ENCODE data around the gene TAF3.
"Not testable (repeated sequence)": the region's sequence is repeated elsewhere in the genome, so short reads cannot be mapped to it uniquely, and the experiment has no call there.

The TAF3 gene

DNA sequence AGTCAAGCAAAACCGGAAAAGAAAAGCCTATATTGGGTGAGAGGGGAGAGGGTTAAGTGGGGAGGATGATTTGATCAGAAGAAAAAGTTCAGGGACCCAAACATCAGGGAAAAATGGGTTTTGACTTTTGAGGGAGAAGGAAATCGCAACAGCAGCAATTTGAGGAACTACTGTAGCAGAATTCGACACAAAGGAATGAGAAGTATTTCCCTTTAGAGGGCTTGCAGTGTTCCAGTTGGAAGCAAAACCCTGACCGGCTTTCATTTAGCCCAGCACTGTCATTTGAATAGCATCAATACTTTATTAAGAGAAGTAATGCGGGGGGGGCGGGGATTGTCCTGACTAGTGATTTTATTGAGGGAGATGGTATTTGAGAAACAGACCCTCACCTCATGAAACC lies 199.0 kb downstream of the TAF3 start:
- intact Hi-C loops (cut with DNase I), result no loop called here
- DNase-seq, result no peak

DNA sequence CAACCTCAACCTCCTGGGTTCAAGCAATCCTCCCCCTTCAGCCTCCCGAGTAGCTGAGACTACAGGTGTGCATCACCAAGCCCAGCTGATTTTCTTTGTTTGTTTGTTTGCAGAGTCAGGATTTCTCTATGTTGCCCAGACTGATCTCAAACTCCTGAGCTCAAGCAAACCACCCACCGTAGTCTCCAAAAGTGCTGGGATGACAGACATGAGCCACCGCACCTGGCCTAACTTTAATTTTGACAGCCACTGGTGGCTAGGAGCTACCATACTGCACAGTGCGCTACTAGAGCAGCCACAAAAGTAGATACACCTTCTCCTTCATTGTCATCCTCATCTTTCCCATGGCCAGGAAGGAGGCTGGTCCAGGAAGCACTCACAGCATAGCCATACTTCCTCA lies 205.0 kb downstream of the TAF3 start:
- intact Hi-C loops (cut with DNase I), result no loop called here
- peak in 1 of 10 donors; percentile 2 for DNase-seq

DNA sequence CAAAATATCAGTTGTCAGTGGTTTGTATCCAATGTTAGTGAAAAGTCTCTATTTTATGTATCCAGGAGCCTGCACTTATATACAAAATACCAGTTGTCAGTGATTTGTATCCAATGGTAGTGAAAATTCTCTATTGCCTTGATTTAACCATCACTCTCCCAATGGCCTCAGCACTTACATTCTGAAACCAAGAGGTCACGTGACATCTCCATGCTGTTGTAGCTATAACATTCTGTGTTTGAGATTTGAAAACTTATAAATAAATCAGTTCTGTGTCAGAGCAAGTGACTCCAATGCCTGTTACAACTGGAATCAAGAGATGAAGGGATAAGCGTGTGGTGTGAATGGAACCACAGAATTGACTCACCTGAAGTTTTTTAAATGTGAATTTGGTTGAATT lies 205.5 kb downstream of the TAF3 start:
- intact Hi-C loops (cut with DNase I), result no loop called here
- DNase-seq, result no peak

DNA sequence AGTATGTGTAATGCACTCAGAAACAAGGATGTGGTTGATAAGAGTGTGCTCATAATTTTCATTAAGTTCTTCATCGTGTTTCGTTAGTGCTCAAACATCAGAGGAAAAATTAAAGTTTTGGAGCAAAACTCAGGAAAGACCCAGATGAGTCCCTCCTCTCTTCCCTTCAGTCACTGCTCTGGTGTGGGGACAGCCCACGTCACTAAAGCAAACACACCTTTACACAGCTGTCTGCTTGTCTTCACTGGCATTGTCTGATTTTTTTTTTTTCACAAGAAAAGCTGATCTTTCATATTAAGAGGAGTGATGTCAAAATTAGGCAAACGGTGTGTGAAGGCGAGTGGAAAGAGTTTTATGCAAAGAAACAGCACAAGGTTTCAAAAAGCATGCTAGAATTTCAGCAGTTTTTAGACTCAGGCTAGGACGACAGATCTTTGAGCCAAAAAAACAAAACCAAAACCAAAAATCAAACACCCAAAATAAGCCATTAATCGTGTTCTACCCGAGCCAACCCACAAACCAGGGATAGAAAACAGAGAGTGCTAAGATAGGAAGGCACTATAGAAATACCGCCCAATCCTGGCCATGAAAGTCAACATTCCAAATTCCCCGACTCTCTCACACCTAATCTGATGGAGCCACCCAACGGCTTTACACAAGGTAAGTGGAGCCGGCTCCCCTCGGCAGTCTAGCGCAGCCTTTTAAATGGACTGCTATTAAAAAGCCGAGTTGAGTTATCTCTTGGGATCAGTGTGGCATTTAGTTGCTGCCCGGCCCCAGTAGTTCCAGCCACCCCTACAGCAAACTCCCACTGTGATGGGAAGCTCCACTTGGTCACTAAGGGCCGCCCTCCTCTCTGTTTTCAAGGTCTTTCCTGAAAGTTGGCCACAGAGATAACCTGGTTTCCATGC lies 208.3 kb downstream of the TAF3 start:
- intact Hi-C loops (cut with DNase I), result no loop called here
- DNase-seq, result peak in 1 of 10 donors; percentile 55

DNA sequence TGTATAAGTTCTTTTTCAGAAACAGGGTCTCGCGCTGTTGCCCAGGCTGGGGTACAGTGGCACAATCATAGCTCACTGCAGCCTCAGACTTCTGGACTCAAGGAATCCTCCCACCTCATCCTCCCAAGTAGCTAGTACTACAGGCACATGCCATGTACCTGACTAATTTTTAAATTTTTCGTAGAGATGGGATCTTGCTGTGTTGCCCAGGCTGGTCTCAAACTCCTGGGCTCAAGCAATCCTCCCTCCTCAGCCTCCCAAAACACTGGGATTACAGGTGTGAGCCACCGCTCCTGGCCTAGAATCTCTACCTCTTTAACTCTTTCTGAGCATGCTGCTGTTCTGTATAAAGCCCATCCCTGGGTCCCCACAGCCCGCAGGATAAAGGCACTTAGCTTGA lies 212.9 kb downstream of the TAF3 start:
- intact Hi-C loops (cut with DNase I); DNase-seq: not testable (repeated sequence)

DNA sequence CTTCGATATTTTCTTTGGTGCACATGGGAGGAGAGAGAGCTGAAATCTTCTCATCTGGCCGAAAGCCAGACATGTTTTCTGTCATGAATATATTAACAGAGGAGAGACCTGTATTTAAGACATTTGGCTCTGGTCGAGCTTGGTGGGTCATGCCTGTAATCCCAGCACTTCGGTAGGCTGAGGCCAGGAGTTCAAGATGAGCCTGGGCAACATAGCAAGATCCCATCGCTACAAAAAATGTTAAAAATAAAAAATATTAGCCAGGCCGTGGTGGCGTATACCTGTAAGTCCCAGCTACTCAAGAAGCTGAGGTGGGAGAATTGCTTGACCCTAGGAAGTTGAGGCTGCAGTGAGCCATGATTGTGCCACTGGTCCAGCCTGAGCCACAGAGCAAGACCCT lies 214.3 kb downstream of the TAF3 start:
- no peak for DNase-seq
- intact Hi-C loops (cut with DNase I), result no loop called here

DNA sequence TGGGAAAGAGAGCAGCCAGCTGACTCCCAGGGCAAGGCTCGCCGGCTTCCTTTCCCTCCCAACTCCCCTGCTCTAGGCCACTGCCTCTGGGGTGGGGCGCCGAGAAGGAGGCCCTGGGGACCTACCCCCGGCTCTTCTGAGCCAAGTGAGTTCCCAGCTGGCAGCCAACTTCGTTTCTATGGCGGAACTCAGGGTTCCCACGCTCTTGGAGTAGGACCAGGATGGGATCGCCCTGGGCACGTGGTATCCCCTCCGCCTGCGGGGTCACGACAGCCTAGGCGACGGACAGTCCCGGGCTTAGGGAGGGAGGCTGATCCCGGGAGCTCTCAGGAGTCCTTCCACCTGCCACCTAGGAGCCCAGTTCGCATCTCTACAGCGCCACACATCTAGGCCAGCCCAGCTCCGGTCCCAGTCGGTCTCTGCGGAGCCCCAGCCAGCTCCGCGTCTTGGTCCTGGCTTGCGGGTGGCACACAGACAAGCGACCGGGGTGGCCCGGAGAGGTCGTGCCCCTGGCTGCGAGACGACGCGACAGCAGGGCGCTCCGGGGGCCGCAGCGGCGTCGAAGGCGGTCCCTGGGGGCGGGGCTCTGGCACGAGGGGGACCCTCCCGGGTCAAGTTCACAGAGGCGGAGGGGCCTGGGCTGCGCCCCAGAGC lies 215.6 kb downstream of the TAF3 start:
- DNase-seq, result peak in 2 of 10 donors; percentile 41 to 67

DNA sequence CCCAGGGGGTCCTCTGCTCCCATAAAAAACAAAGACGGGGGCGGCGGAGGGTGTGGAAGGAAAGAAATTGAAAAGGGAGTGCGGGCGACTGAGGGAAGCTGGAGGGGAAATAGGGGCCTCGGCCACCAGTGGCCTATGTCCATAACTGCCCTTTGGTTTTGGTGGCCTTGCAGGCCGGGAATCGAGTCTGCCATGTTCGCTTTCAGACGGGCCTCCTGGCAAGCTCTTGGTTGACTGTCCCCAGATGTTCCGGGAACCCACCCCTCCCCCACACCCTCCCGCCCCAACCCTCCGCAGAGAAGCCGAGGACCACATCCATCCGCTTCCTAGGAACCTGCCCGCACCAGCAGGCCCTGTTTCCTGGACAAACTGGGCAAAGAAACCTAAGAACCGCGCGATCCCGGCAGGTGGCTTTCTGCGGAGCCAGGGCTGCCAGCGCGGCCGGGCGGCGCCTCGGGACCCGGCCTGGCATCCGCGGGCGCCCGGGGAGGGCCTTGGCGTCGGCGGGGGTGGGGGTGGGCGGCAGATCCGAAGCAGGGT lies 216.2 kb downstream of the TAF3 start:
- peak in 1 of 10 donors; percentile 75 for DNase-seq
- intact Hi-C loops (cut with DNase I), result no loop called here

More for the DNA sequence above, 215.6 kb downstream of the TAF3 start:
- intact Hi-C loops (cut with DNase I), result no loop called here

DNA sequence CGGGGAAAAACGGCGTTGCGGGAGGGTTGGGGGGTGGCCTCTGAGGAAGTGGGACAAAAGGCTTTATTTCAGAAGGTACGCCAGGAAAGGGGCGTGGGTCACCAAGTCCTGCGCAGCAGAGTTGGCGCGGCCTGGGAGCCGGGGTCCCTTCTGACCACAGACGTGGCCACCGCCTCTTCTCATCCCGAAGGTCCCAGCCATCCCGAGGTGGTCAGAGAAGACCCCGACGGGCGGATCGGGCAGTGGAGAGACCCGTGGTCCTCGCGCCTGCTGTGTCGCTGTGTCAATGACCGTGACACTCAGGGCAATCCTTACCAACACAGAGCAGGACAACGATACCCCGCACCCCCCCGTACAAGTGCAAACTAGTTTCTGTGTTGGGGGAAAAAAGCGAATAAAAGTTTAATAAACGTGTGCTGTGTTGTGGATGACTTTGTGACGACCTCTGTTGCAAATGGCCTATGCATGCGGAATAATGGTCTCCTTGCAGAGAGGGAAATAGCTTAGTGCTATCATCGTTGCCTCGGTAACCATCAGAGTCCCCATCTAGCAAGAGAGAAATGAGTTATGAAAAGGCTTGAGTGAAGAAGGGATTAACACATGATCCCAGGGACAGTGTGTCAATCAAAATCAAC lies 216.8 kb downstream of the TAF3 start:
- intact Hi-C loops (cut with DNase I), result no loop called here
- DNase-seq, result no peak

DNA sequence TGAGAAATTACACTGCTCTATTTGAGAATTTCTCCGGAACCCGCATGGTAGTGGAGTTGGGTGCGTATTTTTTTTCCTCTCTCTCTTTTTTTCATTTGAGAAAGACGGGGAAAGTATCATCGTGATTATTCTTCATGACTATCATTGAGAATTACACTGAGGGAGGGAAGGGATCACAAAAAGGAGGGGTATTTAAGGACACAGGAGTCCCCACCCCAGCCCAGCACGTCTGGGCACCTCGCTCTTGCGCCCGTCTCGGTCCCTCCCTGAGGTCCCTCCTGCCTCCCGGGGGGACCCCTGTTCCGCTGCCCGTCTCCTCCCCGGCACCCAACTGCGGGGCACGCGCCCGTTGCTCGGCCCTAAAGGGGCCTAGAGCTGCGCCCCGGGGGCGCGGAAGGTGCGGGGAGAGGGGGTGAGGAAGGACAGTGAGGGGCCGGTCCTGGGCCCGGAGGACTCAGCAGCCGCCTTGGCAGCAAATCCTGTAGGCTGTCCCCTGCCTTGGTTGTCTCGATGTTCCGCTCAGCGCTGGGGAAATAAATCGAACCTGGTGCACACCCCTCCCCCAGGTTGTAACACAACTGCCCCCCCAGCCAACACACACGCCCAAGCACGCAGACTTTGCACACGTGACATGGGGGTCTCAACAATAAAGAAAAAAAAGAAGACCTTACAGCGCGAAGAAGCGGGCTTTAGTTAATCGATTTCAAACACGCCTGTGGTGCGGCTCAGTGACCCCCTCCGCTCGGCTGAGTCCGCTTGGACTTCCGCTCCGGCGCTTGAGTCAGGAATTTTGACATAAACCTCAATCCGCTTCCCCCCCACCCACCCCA lies 217.6 kb downstream of the TAF3 start:
- DNase-seq, result peak in 1 of 10 donors; percentile 22
- intact Hi-C loops (cut with DNase I), result no loop called here

DNA sequence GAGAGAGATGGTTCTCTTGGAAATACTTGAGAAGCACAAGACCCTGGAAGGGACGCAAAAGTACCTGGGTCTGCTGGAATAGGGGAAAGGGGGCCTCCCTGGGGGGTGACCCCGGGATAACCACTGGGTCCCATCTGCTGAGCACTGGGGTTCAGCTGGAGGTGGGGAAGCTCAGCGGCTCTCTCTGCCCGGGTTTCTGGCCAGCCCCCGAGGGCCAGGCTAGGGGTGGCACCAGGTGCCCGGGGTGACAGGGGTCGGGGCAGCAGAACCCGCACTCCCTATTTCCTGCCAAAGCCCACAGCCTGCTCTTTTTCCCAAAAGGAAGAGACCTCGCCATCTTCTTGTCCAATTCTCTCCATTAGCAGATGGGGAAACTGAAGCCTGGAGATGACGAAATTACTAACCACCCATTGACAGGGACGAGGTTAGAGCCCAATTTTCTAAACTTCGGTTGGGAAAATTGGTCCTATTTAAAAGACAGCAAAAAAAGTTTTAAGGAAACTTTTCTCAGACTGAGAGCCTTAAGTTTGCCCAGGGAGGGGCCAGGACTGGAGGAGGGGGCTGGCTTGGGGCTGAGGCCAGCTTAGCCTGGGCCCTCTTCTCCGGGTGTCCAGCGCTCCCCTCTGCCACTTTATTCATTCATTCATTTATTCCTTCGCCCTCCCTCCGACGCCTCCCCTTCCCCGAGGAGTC lies 218.3 kb downstream of the TAF3 start:
- intact Hi-C loops (cut with DNase I), result no loop called here
- DNase-seq, result peak in 1 of 10 donors; percentile 49

DNA sequence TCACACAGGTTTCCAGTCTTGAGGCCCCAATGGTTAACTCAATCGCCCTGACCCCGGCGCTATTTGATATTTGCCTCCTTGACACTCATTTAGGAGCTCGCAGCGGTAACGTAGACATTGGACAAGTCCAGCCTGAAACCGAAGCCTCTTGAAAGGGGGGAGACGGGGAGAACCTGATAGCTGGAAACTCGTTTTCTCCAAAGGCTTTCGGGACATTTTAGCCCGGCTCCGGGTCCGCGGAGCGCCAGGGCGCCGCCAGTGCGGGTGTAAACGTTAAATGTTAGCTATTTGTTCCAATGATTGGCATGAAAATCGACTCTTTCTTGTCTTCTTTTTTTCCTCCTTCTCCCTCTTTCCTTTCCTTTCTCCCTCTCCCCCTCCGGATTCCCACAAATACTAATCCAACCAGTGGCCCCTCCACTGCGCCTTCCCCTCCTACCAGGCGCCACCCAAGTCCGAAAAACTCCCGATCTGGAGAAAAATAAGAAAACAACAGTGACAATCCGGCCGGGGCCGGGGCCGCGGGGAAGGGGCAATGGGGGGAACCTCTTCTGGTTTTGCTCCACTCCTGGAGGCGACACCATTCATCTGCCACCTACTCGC lies 219.0 kb downstream of the TAF3 start:
- intact Hi-C loops (cut with DNase I), result no loop called here
- no peak for DNase-seq

DNA sequence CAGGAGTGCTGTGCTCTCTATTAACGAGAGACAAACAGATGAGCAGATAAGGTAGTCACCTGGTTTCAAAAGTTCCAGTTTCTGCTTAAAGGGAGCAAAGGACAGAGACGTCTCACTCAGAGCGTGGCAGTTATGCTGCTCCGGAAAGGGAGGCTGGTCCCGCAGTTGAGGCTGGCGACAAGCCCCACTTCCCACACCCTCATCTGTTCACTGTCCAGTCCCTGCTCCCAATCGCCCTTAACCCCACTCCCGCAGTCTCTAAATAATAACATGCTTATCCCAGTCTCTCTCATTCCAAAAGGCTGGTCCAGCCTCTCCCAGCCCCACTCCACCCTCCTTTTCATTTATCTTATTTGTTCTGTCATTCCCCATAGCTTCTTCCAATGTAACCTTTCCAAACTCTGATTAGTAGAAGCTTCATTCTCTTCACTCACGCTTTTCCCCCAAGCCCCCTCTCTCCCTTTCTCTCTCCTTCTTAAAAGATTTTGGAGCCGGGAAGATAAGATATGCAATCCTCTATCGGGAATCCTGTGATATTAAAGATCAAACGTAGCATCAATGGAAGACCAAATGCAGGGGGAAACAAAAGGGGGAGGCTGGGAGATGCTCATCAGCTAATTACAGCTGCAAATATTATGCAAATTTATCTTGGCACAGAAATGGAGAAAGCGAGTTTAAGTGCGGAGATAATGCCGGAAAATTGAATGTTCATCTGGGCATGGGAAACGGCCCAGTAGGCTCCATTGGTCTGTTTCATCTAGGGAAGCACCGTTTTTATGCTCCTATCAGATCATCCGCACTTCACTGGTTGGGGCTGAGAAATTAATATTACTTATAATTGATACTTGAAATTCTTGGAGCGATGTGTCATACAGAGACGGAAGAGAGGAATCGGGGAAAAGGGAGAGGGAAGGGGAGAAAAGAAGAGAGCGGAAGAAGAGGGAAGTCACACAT lies 219.9 kb downstream of the TAF3 start:
- intact Hi-C loops (cut with DNase I), result no loop called here

DNA sequence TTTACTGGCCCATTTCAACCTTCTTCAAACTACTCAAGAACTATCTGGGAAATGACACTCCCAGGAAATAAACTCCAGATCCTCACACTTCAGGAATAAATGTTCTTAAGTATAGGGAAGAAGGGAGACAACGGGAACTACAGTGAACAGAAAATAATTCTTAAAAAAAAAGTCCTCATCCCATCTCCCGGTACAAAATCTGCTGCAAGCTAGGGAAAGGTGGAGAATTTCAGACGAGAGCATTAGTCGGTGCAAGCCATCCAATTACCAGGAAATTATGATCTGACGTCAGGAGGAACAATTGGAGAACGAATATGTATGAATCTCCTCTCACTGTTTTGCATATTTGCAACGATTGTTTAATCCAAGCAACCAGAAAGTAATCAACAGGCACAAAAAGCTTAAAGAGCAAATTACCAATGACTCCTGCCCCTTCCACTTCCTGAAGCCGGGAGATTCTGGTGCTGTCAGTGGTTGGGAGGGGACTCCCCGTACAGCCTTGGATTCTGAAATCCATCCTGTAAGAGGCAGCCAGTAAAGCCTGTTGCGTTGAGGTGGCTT lies 221.1 kb downstream of the TAF3 start:
- DNase-seq, result no peak
- intact Hi-C loops (cut with DNase I), result no loop called here

More for the DNA sequence above, 219.9 kb downstream of the TAF3 start:
- DNase-seq, result peak in 1 of 10 donors; percentile 22

DNA sequence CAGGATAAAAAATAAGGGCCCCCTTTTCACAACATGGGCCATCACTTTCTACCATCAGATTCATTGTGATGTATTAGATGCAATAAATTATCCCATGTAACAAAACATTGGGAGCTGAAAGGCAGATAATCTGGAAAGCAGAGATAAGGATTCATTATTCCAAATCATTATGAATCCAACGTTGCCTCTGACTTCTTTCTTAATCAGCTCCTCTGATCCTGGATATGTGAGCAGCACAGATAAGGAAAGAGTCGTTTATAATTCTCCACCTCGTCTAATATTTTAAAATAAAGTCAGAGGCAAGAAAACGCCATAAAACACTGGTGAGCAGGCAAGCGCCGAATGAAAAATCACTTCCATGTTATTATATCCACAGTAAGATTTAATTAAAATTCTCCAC lies 222.3 kb downstream of the TAF3 start:
- intact Hi-C loops (cut with DNase I), result no loop called here
- DNase-seq, result no peak

DNA sequence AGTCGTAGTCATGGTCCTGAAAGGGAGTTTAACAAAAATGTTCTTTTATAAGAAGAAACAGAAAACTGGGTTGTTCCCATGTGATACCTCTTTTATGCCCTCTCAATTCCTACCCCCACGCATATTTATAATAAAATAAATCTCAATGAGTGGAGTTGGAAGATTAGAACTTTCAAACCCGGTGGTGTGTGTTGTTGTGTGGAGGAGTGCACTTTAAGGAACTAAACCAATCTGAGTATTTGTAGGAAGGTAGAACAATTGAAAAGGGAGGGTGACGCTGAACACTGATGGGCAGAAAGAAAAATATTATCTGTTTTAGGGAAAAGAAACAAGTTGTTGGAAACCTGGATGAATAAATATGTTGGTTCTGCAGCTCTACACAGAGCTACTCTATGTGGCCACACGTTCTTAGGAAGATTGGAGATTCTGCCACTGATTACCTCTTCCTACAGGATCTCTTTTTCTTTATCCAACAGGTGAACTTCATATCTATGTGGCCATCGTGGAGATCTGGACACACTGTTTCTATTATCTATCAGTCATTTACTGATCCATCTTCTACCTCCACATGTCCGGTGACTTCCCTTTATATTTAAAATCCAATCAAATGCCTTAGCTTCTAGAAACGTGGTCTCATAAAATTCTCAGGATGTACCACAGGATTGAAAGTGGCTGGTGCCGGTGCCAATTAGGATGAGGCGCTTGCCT lies 223.1 kb downstream of the TAF3 start:
- DNase-seq, result no peak
- intact Hi-C loops (cut with DNase I), result no loop called here

All from posterior cingulate gyrus (tissue), 11 donors.